ENCODE results near the gene SHISA9.

The SHISA9 gene

DNA sequence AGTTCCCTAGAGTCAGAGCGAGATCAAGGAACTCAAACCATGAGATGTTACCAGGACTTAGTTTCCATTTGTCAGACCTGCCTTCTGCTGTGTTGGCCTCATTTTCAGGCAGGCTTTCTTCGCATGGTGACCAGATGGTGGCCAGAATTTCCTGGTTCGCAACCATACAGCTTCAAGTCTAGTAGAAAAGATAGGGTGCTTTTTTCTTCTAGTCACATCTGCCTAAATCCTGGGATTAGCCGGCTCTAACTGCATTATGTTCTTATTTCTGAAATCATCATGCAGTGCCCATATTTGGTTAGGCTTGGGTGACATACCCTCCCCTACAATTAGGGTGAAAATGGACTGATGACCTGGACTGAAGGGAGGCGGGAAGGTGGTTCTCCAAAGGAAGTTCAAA, 131.5 kb downstream of the SHISA9 start:
- DNase-seq: no peak

DNA sequence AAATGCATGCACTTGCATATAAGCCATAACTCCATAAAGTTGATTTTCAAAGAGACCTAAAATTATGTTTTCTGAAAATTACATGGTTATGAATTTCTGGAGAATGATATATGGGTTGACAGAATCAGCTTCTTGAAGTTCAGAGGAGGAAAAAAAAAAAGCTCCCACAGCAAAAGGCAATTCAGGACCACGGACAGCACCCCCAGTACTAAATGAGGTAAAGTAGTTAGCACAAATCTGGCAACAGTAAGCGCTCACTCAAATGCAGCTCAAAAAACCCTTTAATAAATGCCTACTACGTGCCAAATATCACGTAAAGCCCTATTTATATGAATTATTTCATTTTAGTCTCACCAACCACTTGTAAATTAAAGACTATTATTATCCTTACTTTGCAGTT, 135.2 kb downstream of the SHISA9 start:
- no peak for DNase-seq

DNA sequence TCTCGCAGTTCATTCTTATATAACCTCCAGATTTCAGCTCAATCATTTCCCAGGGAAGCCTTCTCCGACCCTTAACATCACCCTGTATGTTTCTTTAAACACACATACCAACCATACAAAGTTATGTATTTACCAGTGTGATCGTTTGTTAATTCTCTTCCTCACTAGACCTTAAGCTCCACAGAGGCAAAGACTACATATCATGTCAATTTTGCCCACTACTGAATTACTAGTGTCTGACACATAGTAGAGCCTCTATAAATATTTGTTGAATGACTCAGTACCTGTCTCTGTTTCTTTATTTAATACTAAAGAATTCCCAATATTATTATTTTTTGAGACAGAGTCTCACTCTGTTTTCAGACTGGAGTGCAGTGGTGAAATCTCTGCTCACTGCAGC, 137.2 kb downstream of the SHISA9 start:
- no peak for DNase-seq

DNA sequence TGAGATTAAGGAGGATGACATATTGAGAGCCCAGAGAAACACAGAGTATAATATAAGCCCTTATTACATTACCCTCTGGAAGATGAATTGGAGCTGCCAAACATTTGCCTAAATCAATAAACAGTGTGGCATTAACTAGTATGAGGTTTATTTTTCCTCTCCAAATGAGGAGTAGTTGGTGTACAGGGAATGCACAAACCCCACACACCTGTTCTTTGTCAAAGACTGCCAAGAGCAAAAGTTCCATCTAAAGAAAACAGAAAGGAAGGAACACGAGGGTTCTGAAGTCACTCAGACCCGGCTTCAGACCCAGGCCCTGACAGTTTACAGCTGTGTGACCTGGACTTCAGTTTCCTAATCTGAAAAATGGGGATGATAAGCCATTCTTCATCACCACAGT, 138.1 kb downstream of the SHISA9 start:
- no peak for DNase-seq

DNA sequence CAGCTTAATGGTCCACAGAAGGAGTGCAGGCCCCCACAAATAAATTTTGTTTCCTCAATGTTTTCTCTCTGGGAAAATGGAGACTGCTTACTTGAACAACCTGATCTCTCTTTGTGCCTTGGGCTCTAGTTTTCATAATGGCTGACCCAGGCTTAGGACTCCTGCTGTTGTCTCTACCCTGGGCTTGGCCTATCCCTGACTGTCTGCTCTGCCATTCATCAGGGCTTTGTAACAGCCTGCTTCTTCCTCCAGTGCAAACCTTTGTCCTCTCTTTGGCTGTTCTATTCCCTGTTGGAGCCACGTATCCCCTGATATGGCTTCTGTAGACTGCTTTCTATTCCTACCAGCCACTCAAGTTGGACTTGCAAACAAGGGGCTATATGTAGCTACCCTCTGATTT, 139.8 kb downstream of the SHISA9 start:
- no peak for DNase-seq

DNA sequence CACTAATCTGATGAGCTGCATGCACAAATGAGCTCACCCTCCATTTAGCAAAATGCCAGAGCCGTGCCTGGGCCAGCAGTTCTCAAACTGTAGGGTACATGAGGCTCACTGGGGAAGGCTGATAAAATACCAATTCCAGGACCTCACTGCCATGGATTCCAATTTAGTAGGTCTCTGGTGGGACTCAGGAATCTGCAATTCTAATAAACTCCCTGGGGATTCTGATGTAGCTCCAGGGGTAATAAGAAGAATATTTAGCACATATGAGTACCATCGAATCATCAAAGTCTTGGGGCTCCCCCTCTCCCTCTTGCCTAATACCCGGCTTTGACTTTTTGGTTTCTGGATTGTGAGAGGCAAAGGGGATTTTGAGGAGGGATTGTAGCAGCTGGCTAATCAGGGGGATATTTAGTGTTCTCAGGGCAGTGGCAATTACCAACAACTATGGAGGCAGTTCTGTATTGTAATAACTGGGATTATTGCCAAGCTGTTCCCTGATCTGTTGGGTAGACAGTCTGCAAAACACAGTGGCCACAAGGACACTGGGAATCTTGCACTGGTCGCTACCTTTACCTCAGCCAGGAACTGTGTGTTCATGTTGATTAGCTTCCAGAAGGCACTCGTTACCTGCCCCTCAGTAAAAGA, 140.4 kb downstream of the SHISA9 start:
- no peak for DNase-seq

DNA sequence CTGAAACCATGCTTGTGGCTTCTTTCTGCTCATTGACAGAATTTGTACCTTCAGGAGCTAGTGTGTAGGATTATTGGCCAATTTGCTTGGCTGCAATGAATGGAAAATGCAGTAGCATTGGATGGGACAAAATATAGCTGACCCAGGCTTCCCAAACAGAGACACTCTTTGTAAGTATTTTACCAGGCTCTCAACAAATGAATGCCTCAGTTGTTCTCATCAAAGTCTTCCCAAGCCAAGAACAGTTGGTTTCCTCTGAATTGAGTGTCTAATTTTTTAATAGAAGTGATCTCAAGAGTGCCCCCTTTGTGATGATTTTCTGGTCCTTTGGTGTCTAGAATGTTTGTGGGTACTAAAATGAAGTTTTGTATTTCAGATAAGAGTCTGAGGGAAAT, 140.9 kb downstream of the SHISA9 start:
- no peak for DNase-seq

DNA sequence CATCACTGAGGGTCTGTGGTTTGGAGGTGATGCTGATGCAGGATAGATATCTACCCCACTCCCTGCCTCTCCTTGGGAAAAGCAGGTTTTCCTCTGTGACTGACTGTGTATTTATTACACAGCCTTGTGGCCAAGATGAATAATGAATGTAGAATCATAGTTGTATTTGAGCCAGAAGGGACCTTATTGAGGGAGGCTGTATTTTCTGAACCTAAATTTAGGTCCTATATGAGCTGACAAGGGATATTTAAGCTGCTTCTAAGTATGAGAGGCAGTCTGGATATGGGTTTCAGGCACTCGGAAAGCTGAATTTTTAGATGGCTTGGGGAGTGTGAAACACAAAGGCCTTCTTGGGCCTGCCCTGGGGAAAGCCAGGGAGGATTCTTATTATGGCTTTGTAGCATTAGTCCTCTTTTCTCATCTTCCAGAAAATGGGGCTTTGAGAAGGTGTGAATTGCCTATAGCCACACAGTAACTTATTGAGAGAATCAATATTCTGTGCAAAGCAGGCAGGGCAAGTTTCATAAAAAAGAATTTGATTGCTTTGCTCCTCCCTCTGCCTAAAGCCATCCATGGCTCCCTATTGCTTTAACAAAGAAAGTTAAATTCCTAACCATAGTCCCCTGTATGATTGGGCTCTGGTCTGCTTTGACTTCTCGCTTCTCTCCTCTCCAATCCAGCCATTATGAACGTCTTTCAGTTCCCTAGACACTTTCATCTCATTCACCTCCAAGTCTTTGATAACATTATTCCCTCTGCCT, 144.8 kb downstream of the SHISA9 start:
- DNase-seq: no peak

DNA sequence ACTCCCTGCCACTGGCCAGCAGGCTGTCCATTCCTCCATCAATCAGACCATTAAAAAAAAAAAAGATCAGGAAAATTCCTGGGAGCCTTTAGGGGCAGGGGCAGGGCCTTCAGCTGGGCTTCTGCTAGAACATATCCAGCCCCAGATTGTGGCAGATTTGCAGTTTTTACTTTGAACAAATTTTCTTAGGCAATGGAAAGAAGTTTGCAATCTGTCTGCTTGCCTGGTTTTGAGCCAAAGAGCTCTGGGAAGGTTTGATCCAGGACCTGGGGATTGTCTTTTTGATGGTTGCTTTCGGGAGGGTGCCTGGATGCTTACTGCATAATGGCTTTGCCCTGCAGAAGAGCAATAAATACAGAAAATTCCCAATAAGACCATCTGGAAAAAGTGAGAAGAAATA, 145.9 kb downstream of the SHISA9 start:
- DNase-seq: no peak

DNA sequence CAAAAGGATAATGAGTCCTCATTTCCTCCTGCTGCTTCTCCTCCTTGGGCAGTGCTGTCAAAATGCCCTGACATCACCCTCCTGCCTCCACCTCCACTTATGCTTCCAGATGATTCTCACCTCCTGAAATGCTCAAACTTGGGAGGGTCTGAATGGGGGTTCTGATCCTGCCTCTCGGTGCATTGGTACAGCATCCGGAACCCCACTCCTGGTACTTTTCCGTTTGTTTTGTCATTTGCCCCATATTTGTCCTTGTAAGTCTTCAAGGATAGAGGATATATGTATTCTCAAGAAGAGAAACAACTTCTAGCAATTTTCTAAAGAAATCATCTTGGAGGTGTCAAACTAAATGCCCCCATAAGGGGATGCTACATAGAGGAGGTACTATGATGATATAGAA, 148.3 kb downstream of the SHISA9 start:
- no peak for DNase-seq

DNA sequence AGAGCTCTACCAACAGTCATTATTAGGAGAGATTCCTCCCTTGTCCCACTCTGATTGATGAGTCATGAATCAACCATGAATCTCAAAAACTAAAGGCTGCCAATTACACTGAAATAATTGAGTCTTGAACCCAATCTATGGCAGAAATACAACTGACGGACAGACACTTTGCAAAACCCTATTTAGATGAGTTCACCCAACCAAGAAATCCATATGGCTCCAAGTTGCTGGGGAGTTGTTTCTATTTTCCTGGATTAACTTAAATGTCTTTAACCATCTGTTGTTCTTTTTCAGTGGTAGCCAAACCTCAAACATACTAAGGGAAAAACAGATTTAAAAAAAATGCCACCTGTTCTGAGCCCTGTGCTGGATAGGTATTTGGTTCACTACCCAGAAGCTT, 151.0 kb downstream of the SHISA9 start:
- no peak for DNase-seq

DNA sequence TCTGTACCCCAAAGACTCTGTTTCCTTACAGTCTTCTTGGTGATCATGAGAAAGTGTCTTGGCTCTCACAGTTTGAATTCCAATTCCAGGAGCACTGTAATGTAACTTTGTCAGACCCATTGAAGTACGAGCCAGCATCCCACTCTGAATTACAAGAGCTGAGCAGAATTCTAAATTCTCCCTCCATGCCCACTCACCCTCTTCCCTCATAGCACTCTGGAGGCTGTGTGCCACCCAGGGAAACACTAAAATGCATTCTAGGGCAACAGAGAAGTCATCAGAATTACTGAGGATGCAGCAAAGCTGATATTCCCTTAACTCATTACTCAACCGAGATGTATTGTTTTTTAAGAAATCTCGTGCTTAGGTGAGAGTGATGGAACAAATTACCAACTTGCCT, 154.1 kb downstream of the SHISA9 start:
- no peak for DNase-seq

DNA sequence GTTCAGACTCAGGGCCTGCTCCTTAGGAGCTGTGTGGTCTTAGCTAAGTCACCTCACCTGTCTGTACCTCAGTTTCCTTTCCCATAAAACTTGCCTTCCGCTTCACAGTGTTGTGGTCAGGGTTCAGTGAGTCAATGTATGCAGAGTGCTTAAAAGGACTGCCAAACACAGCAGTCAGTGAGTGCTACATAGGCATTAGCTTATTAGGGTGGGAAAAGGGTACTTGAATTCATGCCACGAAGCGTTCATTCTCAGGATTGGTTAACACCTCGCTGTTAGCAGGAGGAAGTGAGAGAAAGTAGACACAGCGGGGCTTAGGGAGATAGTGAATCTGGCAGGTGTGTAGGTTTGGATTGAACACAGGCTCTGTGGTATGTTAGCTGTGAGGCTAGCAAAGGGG, 155.2 kb downstream of the SHISA9 start:
- no peak for DNase-seq

DNA sequence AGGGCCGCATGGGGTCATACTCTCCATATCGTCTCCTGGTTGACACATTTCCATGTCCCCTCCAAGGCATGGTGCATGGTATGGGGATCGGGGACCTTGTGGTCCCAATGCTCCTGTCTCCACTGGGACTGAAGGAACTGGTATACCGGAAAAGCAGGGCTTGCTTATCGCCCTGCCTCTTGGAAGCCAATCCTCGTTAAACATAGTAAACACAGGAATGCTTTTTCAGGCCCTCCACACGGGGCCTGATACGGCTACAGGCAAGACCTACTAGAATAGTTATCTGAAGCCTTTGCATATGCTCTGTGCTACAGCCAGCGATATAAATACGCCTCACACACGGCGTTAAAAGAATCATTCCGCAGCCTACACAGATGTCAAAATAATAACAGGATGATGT, 159.5 kb downstream of the SHISA9 start:
- DNase-seq: no peak

DNA sequence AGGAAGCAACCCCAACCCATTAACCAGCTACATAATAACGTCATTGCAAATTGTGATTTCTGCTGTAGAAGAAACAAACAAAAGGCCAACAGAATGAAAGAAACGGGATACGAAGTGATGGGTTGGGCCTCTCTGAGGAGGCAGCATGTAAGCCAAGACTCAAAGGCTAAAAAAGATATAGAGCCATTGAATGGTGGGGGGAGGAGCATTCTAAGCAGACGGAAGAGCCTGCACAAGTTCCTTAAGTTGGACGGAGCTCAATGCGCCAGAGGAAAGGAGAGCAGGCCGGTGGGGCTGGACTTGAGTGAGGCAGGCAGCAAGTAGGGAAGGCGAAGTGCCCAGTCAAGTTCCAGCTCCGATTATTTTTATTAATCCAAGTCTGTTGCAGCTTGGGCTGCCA, 160.3 kb downstream of the SHISA9 start:
- no peak for DNase-seq

DNA sequence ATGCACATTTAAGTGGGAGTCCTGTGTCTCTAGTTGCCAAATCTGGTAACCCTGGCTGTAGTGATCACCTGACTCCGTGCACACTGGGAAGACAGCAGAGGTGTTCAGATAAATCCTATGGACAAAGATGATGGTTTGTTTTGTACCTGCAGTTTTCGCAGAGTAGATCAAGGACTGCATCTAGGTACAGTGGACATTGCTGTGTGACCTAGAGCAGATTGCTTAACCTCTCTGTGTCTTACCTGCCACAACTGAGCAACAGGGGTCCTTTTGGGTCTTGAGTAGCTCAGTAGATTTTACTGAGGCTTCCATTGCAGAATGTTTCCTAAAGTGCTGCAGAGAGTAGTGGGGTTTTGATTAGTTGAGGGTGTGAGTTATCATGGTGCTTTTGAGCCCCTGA, 160.8 kb downstream of the SHISA9 start:
- no peak for DNase-seq

DNA sequence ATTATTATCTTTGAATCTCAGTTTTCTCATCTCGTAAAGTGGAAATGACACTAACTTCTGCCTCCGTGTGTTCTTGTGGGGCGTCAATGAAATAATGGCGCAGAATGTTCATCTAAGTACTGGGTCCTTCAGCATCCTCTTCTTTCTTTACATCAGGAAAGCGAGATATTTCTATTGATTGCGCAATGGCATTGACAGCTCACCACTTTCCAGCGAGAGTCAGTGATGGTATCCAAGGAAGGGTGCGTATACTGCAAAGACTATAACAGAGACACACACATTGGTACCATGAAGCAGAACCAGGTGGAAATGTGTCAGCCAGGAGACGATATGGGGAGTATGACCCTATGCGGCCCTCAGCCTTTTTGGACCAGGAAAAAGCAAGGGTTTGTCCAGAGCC, 162.1 kb downstream of the SHISA9 start:
- DNase-seq: no peak

DNA sequence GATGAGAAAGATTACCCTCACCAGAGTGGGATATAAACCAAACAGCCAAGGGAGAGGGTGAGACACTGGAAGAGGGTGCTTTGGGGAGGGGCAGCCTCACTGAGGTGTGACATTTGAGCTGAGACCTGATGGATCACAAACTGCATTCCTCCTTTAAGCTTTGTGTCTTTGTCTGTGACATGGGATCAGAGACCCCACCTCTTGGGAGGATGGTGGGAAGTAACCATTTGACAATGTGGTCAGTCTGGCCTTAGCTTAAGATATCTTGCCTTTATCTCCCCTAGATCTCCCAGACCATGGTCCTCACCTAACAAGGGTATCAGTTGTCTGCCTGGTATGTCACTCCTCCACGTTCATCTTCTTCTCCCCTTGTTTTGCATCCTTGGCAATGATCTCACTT, 163.4 kb downstream of the SHISA9 start:
- no peak for DNase-seq

DNA sequence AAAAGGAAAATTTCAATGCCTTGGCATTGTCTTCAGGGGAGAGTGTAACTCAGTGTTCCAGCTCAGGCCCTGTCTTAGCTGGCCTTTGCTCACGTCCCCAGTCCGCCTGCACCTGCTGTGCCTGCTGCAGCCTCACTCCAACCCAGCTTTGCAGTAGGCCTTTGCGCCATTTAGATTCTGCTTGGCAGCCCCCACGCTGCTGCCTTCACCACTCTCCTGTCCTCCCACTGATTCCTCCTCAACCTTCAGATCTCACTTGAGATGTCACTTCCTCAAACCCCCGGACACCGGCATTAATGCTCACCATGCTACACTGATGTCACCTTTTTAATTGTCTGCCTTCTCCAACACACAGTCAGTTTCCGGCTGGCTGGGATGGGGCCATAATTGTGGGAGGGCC, 166.2 kb downstream of the SHISA9 start:
- no peak for DNase-seq

DNA sequence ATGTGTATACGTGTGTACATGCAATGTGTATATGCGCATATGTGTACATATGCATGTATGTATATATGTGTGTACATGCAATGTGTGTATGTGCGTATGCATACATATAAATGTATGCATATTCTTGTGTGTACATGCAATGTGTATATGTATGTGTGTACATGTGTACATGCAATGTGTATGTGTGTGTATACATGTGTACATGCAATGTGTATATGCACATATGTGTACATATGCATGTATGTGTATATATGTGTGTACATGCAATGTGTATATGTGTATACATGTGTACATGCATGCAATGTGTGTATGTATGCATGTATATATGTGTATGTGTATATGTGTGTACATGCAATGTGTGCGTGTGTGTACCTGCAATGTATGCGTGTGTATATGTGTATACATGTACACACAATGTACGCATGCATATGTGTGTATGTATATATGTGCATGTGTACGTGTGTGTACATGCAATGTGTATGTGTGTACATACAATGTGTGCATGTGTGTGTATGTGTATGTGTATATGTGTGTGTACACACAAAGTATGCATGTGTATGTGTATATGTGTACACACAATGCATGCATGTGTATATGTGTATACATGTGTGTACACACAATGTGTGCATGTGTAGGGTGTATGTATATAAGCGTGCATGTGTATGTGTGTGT, 167.7 kb downstream of the SHISA9 start:
- DNase-seq: no peak

DNA sequence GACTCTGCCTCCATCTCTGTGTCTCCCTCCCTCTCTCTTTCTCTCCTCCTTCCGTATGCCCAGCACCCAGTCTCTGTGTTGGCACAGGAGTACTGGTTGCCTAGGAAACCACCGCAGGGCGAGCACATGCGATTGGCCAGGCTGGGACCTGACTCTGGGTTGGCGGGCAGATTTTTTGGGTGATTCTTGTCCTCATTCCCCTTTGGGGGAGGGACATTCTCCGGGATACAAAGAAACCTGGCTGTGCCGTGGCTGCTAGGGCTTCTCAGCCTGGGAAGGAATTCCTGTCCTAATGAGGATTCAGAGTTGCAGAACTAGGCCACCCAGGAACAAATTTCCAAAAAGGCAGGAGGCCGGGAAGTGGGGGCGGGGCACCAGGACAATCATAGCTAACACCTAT, 168.9 kb downstream of the SHISA9 start:
- DNase-seq: no peak

DNA sequence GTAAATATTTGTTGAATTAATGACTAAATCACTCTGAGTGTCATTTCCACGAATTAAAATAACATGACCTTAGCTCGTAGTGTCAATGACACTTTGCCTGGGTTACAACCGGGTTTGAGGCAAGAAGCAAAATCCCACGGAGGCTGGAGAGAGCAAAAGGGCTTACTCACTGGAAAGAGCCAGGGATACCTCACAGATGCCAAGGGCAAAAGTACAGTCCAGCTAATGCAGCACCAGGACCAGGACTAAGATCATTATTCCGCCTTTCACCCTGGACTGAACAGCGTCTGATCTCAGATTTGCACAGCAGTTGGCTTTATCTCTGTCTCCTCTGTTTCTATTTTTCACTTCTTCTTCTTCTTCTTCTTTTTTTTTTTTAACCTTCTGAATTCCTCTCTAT, 175.5 kb downstream of the SHISA9 start:
- no peak for DNase-seq

DNA sequence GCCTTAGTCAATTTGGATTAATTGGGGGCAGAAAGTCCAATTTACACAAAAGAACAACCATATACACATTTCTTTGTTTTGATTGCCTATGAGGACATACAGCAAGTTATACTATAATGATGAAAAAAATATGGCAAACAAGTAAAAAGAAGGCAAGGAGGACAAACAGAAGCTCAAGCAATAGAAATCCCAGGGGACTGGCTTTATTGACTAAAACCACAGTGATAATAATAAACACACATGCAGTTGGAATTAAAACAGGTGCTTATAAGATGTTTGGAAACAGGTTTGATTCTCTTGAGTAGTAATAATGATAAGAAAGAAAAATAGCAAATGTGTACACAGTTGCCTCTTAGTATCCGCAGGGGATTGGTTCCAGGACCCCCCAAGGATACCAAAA, 176.4 kb downstream of the SHISA9 start:
- DNase-seq: no peak

DNA sequence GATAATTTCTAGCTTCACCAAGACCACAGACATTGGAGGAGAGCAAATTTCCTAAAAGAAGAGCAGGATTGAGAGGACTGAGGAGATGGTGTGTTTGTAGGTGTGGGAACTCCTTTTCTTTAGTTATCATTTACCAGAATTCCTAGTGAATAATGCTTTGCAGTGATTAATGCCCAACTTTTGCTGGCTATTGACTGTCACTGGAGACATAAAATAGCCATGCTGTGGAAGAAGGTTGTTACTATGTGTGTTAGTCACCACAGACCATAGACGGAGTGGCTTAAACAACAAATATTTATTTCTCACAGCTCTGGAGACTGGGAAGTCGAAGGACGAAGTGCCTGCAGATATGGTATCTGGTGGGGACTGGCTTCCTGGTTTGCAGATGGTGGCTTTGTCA, 179.1 kb downstream of the SHISA9 start:
- no peak for DNase-seq
